Ecto neural progenitor cell (in vitro differentiated cells): ENCODE measurements around the gene PLXNA4.
"Not testable (repeated sequence)": the region's sequence is repeated elsewhere in the genome, so short reads cannot be mapped to it uniquely, and the experiment has no call there.

Source experiments
- DNase-seq: peaks from one replicate; pipeline ENCODE4 v3.0.0-alpha.2; 2018; ENCODE audit warnings: low spot score

PLXNA4 gene

GRCh38 chr7:132390705-132391104 lies 185.6 kb downstream of the PLXNA4 start:
- no peak for DNase-seq

GRCh38 chr7:132390049-132390448 lies 186.2 kb downstream of the PLXNA4 start:
- DNase-seq, result not testable (repeated sequence)

- DNase-seq, result no peak
Measured at GRCh38 chr7:132388688-132389087, 187.6 kb downstream of the PLXNA4 start.

GRCh38 chr7:132387596-132387995 lies 188.7 kb downstream of the PLXNA4 start:
- DNase-seq, result no peak

- no peak for DNase-seq
Measured at GRCh38 chr7:132386201-132386681, 190.0 kb downstream of the PLXNA4 start.

- no peak for DNase-seq
Measured at GRCh38 chr7:132383962-132384361, 192.3 kb downstream of the PLXNA4 start.

DNA sequence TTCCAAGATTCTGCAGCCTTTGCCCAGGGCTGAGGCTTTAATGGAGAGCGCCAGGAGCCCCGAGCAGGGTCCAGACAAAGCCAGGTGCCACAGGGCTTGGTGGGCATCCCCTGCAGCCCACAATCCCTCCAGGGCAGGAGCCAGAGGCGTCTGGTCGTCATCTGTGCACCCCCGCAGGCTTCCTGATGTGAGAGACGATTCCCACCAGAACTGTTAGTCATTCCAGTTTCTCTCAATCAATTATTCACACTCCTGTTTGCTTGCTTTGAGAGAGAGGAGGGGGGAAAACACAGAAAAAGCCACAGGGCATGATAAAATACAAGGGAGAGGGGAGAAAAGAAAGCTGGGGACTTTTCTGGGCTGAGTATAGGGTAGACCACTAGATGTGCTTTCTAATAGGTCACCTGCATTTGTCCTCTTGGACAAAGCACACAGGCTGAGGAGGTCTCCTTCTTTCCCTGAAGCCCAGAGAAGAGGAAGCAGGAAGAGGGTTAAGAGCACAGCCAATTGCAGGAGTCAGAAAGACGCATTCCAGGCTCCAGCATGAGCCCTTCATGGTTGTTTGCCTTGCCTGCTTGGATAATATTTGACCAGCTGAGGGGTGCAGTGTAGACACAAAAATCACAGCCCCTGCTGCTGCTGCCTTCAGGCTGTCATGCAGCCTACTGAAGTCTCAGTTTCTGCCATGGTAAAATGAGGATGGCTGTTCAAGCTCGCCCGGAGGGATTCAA lies 194.4 kb downstream of the PLXNA4 start:
- no peak for DNase-seq

- DNase-seq, result no peak
Measured at GRCh38 chr7:132380059-132380458, 196.2 kb downstream of the PLXNA4 start.

DNA sequence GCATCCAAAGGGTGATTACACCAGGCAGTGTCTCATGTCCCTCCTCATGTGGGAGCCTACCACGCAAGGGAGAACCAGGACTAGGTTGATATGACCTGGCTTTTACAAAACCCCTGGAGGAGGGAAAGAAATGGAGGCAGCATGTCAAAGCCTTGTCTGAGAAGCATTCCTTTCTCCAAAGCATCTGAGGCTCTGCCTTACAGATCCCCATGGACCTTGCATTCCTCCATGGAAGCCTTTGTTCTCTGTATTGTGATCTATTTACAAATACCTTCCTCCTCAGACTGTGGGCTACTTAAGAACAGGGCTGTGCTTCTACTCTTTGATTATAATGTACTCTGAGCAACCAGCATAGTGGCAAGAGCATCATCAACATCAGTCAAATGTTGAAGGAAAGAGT lies 197.0 kb downstream of the PLXNA4 start:
- DNase-seq, result no peak

GRCh38 chr7:132377703-132378584 lies 198.3 kb downstream of the PLXNA4 start:
- DNase-seq, result no peak

- no peak for DNase-seq
Measured at GRCh38 chr7:132377015-132377414, 199.3 kb downstream of the PLXNA4 start.

GRCh38 chr7:132376361-132377013 lies 199.8 kb downstream of the PLXNA4 start:
- DNase-seq, result no peak

- no peak for DNase-seq
Measured at GRCh38 chr7:132373879-132374278, 202.4 kb downstream of the PLXNA4 start.

DNA sequence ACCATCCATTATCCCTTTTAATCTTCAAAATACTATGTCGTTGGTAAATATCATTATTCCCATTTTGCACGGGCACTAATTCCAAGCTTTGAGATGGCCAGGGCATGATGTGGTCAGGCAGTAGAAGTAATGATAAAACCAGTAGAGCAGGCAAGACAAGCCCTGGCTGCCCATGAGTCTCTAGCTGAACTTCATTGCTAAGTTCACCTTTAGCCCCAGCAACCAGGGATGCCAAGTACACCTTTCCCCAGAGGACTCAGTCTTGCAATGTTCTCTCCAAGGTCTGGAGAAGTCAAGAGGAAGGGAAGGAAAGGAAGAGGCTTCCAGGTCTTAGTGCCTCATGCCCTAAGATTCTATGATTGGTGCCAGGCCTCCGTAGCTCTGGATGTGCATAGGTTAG lies 203.2 kb downstream of the PLXNA4 start:
- no peak for DNase-seq

- no peak for DNase-seq
Measured at GRCh38 chr7:132371948-132372347, 204.3 kb downstream of the PLXNA4 start.

DNA sequence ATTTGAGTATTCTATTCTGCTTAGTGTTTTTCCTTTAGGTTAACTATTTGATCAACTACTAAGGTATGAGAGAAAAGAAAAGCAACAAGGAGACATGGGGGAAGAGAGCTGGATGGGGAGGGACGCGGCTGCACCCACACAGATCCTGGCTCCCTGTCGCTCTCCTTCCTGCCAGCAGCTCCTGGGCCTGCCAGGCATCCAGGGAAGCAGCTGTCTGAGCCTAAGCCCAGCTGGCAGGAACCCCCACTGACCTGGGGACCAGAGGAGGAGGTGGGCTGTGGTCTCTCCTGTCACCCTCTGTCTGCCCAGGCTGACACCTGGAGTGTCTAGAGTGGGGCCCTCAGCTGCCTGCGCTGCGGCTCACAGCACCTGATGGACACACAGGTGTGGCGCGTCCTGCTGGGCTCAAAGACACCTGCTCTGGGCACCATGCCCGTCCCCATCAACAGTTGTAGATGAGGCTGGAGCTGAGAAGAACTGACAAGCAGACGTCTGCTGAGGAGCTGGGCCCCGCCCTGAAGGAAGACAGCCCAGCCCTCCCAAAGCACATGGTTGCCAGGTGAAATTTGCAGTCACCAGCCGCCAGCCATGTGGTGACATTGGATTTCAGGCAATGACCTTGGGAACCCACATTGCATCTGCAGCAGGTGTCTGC lies 207.9 kb downstream of the PLXNA4 start:
- DNase-seq, result no peak

- no peak for DNase-seq
Measured at GRCh38 chr7:132367795-132368194, 208.5 kb downstream of the PLXNA4 start.

DNA sequence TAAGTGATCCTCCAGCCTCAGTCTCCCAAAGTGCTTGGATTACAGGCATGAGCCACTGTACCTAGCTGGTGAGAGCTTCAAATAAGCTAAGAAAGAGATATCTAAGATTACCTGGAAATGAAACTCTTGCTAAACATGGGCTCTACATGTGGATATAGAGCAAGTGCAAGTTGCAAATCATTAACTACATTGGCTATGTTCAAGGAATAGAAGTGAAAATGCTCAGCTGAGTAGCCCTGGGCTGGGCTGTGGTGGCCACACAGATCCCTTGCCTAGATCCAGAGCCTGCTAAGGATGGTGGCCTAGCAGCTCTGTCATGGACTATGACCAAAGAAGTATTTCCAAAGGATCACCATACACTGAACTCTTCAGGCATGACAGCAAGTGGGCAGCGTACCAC lies 209.3 kb downstream of the PLXNA4 start:
- no peak for DNase-seq

DNA sequence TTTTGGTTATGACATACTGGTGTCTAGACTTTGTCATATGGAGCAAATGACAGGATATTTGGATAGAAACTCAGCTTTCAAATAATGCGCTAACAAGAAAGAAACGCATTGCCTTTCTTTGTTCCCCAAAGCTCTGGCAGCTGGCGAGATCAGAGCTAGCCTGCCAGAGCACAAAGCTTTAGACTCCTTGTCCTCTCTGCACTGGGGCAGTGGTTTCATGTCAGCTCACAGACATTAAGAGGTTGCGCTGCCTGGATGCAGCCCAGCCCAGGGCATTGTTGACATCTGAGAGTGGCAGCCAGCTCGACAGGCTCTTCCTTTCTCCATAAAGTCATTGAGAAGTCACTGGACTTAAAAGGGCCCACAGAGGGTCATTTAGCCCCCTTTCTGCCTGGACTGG lies 212.0 kb downstream of the PLXNA4 start:
- no peak for DNase-seq

- no peak for DNase-seq
Measured at GRCh38 chr7:132362059-132362458, 214.2 kb downstream of the PLXNA4 start.

- no peak for DNase-seq
Measured at GRCh38 chr7:132361146-132361545, 215.1 kb downstream of the PLXNA4 start.

DNA sequence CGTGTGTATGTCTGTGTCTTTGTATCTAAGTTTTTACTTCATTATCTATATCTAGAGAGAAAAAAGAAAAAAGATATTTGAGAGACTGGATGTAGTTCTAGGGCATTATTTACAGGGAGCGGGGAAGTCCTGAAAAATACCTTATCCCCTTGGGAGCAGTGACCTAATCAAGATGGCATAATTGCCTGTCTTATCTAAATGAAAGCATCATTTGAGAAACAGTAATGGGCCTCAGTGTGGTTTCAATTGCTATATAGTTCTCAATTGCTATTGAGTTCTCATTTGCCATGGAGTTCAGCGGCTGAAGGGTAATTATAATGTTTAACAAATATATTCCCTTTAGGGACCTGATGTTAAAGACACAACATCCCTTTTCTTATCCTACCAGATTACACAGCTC lies 216.5 kb downstream of the PLXNA4 start:
- DNase-seq, result no peak
